ENCODE results near the gene STYXL2.

DNA sequence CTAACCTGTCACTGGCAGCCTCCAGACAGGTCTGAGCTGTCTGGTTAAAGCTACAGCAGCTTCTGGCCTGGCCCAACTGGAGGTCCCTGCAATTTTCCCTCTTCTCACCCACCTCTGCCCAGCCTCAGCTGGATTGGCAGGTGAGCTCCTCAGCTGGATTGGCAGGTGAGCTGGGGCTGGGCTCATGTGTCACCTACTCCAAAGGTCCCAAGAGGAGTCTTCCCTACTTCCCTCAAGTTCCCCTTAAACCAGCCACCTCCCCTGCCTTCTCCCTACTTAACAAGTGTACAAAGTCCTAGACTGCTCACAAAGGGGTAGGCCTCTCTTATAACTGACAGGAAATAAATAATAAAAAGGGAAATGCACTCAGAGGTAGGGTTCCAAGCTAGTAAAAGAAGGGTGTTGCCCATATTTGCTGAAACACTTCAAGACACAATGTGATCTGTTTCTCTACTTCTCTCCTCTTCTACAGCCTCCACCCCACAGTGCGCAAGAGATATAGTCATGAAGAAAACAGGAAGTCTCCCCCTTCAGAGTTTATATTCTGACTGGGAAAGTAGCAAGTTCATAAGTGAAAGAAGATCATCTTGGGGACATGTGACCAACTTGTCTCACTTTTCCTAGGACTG lies 3.4 kb upstream of the STYXL2 start, which contains the start of gene GPA33:
- TF ChIP-seq SIN3A (IDR thresholded peaks at IDR 0.05; ENCODE audit: borderline replicate concordance, insufficient read depth, low read depth, low read length): no peak
- no peak for TF ChIP-seq CTCF (IDR thresholded peaks at IDR 0.05)
- TF ChIP-seq POLR2AphosphoS5 (IDR thresholded peaks at IDR 0.05; ENCODE audit: low read depth, low read length): no peak
- no peak for TF ChIP-seq TCF7L2 (IDR thresholded peaks at IDR 0.05; ENCODE audit: low read depth, low read length)

Measured in Panc1 (cell line).